ENCODE data around the gene METTL16. TPM values are rescaled to one million over a fixed set of nuclear protein-coding genes. Genes with fewer than 3 reads are reported as not detected.
A peak's percentile ranks its signal among the peaks of the same experiment; 100 is the strongest.
"Not testable (repeated sequence)": the region's sequence is repeated elsewhere in the genome, so short reads cannot be mapped to it uniquely, and the experiment has no call there.

METTL16 gene
- polyA plus RNA-seq, 1 donor: 23.9 TPM

GRCh38 chr17:2450016-2450650 lies 61.6 kb downstream of the METTL16 start:
- no peak for DNase-seq

GRCh38 chr17:2449486-2449885 lies 62.2 kb downstream of the METTL16 start:
- DNase-seq: no peak

- DNase-seq: not testable (repeated sequence)
Measured at GRCh38 chr17:2447479-2447878, 64.2 kb downstream of the METTL16 start.

- DNase-seq: no peak
Measured at GRCh38 chr17:2445638-2446037, 66.0 kb downstream of the METTL16 start.

- no peak for DNase-seq
Measured at GRCh38 chr17:2444382-2444781, 67.3 kb downstream of the METTL16 start.

GRCh38 chr17:2442166-2442565 lies 69.5 kb downstream of the METTL16 start:
- no peak for DNase-seq

- no peak for DNase-seq
Measured at GRCh38 chr17:2440930-2441329, 70.8 kb downstream of the METTL16 start.

- DNase-seq: not testable (repeated sequence)
Measured at GRCh38 chr17:2439997-2440396, 71.7 kb downstream of the METTL16 start.

GRCh38 chr17:2438823-2439222 lies 72.9 kb downstream of the METTL16 start:
- no peak for DNase-seq

GRCh38 chr17:2436316-2436905 lies 75.3 kb downstream of the METTL16 start:
- DNase-seq: no peak

- DNase-seq: no peak
Measured at GRCh38 chr17:2435862-2436261, 75.8 kb downstream of the METTL16 start.

GRCh38 chr17:2435181-2435741 lies 76.4 kb downstream of the METTL16 start:
- no peak for DNase-seq

- no peak for DNase-seq
Measured at GRCh38 chr17:2433696-2434095, 78.0 kb downstream of the METTL16 start.

- no peak for DNase-seq
Measured at GRCh38 chr17:2427910-2428309, 83.8 kb downstream of the METTL16 start.

- DNase-seq: no peak
Measured at GRCh38 chr17:2427215-2427614, 84.5 kb downstream of the METTL16 start.

- no peak for DNase-seq
Measured at GRCh38 chr17:2423271-2423670, 88.4 kb downstream of the METTL16 start.

- no peak for DNase-seq
Measured at GRCh38 chr17:2421315-2422147, 90.2 kb downstream of the METTL16 start.

GRCh38 chr17:2420176-2420575 lies 91.5 kb downstream of the METTL16 start:
- no peak for DNase-seq

- no peak for DNase-seq
Measured at GRCh38 chr17:2419486-2419885, 92.2 kb downstream of the METTL16 start.

GRCh38 chr17:2418572-2418971 lies 93.1 kb downstream of the METTL16 start:
- no peak for DNase-seq

- peak; percentile 90 for DNase-seq
Measured at GRCh38 chr17:2416010-2416734, 95.5 kb downstream of the METTL16 start.

GRCh38 chr17:2415081-2415480 lies 96.6 kb downstream of the METTL16 start:
- DNase-seq: no peak

All from hindlimb muscle (tissue), 1 donor.